B cell (primary cell): ENCODE measurements around the gene DAW1.

Experiments used
- CTCF ChIP-seq: fragments of 200-600 bp; IDR thresholded peaks from one replicate; pipeline ENCODE4 v1.8.0; 2022; ENCODE audit warnings: antibody characterized with exemption, mild to moderate bottlenecking
- EZH2 ChIP-seq: IDR thresholded peaks from 2 replicates; pipeline ENCODE4 v1.6.1; 2012; ENCODE audit warnings: borderline replicate concordance, low read depth, mild to moderate bottlenecking, moderate library complexity, low read length; ENCODE audit not compliant: insufficient read depth, poor library complexity, severe bottlenecking

GRCh38 chr2:227846831-227847230 is 24.6 kb upstream of the DAW1 start:
- TF ChIP-seq CTCF = no peak
- TF ChIP-seq EZH2 = no peak
